Pancreas (tissue), 10 donors: ENCODE results near the gene ANO10. TPM values are rescaled to one million over a fixed set of nuclear protein-coding genes. Genes with fewer than 3 reads are reported as not detected.

Experiments
- ATAC-seq, 4 donors: fragments of 200-7000 bp; cut with Tn5 transposase; one replicate each; pipeline versions ENCODE4 v1.8.0 to v1.9.1; 2020; ENCODE audit warnings: mild to moderate bottlenecking in 4 of 4, moderate library complexity in 4 of 4
- DNase-seq, 6 donors: peaks; one replicate each; pipeline ENCODE4 v3.0.0-alpha.2; 2020
- FAIRE-seq: peaks from 2 replicates; lab custom pipeline; 2012; peaks lifted over from hg19 to GRCh38; lab: Jason Lieb, UNC
- H3K27ac ChIP-seq, 4 donors: fragments of 200-600 bp; sonication (generic); 1 replicate in 3 of 4; 2 replicates in 1 of 4; pipeline versions ENCODE4 v1.5.0 to v1.8.0; 2020
- H3K27me3 ChIP-seq, 4 donors: fragments of 200-600 bp; one replicate each; pipeline ENCODE4 v1.8.0; 2021
- H3K36me3 ChIP-seq, 3 donors: fragments of 200-600 bp; sonication (generic) in 1 of 3; one replicate each; pipeline versions ENCODE4 v1.5.0 to v1.8.0; 2020 to 2021
- H3K4me1 ChIP-seq, 3 donors: fragments of 200-600 bp; one replicate each; pipeline ENCODE4 v1.8.0; 2021
- H3K4me3 ChIP-seq, 4 donors: fragments of 200-600 bp; sonication (generic) in 2 of 4; one replicate each; pipeline versions ENCODE4 v1.5.0 to v1.8.0; 2020 to 2021
- H3K9me3 ChIP-seq, 4 donors: fragments of 200-600 bp; one replicate each; pipeline ENCODE4 v1.8.0; 2021
- CTCF ChIP-seq, 4 donors: fragments of 200-600 bp; sonication (generic) in 3 of 4; IDR thresholded peaks; one replicate each; pipeline versions ENCODE4 v1.5.0 to v1.8.0; 2021; ENCODE audit warnings: antibody characterized with exemption in 4 of 4
- WGBS, 2 donors: extraction: QIAGEN DNeasy Blood & Tissue Kit; methylation state at CpG; one replicate each; pipeline ENCODE4 v1.1.7; 2013; 5-methylcytosine and 5-hydroxymethylcytosine counted together
- intact Hi-C, 3 donors: fragments of 100-400 bp; cut with DNase I; formaldehyde crosslinking; loops; one replicate each; pipeline versions ENCODE4 v1.11.1 to v1.14.2; 2022
- polyA plus RNA-seq, 2 donors: library from polyadenylated mRNA; stranded (reverse); fragments of 200-250 nt; gene quantifications; one replicate each; pipeline ENCODE4 v1.2.3, GENCODE V29; 2013
- total RNA-seq, 6 donors: library from RNA; stranded (reverse); fragmentation: NEBNext Ultra II Directional in 4 of 6; extraction: Animal tissue kit (Norgen Biotek cat#: 25700) in 4 of 6; gene quantifications; one replicate each; pipeline versions ENCODE4 v1.2.1 to v1.2.4, GENCODE V29; 2021 to 2023
- donor health status: healthy with polysubstance abuse.
- donor health status: DM: no; HTN: no; CAD: no; lungs with moderate emphysema.
- donor health status: DM: no; HTN: no; CAD: no.
- donor health status: control.
- donor health status: control.
- donor health status: Bipolar disorder and iron deficiency.
- donor health status: DM: yes; HTN: yes; CAD: no.
- donor health status: DM: no; HTN: no; CAD: no.
- donor health status: DM: no; HTN: no; CAD: no.
- donor health status: DM: yes; HTN: yes; CAD: no.

The ANO10 gene
- total and polyA plus RNA-seq, 8 donors = 7.2 to 17.6 (median 10.1) TPM

- Histone ChIP-seq H3K27ac (no peak overlapping the region), H3K27me3 (no peaks in the 10 kb centered on the region), H3K9me3 (no peaks in the 10 kb centered on the region), H3K4me3 (no peak overlapping the region), H3K4me1 (no peaks in the 10 kb centered on the region), H3K36me3 (no peaks in the 10 kb centered on the region)
- intact Hi-C loops = no loop called here
- FAIRE-seq = no peak
- WGBS, 2 donors = 68 to 79% methylated on average over 7 of the region's 7 CpGs
- TF ChIP-seq CTCF (IDR thresholded peaks at IDR 0.05) = no peak
- DNase-seq = no peak
- no peak for ATAC-seq
Observed at GRCh38 chr3:43632986-43633385, 11.2 kb upstream of the ANO10 start.

DNA sequence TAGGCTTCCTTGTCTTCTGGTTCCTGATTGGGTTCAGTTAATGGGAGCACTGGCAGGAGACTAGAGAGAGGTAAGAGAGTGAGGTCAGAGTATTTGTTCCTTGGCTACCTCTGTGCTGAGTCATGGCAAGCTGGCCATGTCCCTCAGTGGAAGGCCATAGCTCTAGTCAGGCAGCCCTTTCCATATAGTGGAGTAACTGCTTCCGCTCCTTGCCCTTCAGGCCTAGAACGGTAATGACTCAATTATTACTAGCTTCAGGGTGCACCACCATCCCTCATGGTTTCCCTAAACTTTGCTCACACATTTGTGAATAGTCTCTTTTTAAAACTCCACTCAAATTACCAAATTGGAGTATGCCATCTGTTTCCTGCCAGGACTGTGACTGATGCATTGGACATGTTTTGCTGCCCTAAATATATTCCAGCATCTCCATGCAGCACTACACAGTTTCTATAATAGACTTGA, 10.5 kb upstream of the ANO10 start:
- TF ChIP-seq CTCF (IDR thresholded peaks at IDR 0.05) = no peak
- no peak for FAIRE-seq
- no peaks in the 10 kb centered on the region for H3K27me3 ChIP-seq
- no peaks in the 10 kb centered on the region for H3K36me3 ChIP-seq
- H3K4me3 ChIP-seq = no peak overlapping the region
- no peaks in the 10 kb centered on the region for H3K4me1 ChIP-seq
- DNase-seq = no peak
- no peaks in the 10 kb centered on the region for H3K9me3 ChIP-seq
- no peak overlapping the region for H3K27ac ChIP-seq
- intact Hi-C loops = no loop called here
- ATAC-seq = peak in 1 of 4 donors; percentile 24
- WGBS, 2 donors = 88 to 90% methylated on average over 2 of the region's 2 CpGs

- Histone ChIP-seq H3K36me3 (no peaks in the 10 kb centered on the region), H3K27me3 (no peaks in the 10 kb centered on the region), H3K4me1 (no peaks in the 10 kb centered on the region), H3K27ac (no peak overlapping the region), H3K4me3 (no peak overlapping the region), H3K9me3 (no peaks in the 10 kb centered on the region)
- intact Hi-C loops = no loop called here
- FAIRE-seq (no peak), DNase-seq (no peak), ATAC-seq (no peak)
- no peak for TF ChIP-seq CTCF (IDR thresholded peaks at IDR 0.05)
- WGBS, 2 donors = 83 to 96% methylated on average over 1 of the region's 1 CpG
Observed at GRCh38 chr3:43629741-43630140, 7.9 kb upstream of the ANO10 start.

DNA sequence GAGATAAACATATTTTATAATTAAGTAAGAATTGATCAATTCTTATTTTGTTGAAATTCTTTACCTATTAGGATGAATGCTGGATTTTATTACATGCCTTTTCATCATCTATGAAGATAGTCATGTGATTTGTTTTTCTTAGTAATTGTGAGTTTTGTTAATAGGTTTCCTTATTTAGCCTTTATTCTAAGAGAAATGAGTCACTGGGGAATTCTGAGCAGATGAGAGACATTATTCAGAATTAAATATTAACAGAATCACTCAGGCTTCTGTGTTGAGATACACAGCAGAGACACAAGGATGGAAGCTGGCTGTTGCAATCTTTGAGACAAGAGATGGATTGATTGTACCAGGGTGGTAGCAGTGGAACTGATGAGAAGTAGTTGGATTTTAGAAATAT, 7.4 kb upstream of the ANO10 start:
- intact Hi-C loops = no loop called here
- Histone ChIP-seq H3K4me3 (no peak overlapping the region), H3K27ac (no peak overlapping the region), H3K9me3 (no peaks in the 10 kb centered on the region), H3K36me3 (no peaks in the 10 kb centered on the region), H3K27me3 (no peaks in the 10 kb centered on the region), H3K4me1 (no peaks in the 10 kb centered on the region)
- no peak for TF ChIP-seq CTCF (IDR thresholded peaks at IDR 0.05)
- FAIRE-seq (no peak), ATAC-seq (no peak), DNase-seq (no peak)

DNA sequence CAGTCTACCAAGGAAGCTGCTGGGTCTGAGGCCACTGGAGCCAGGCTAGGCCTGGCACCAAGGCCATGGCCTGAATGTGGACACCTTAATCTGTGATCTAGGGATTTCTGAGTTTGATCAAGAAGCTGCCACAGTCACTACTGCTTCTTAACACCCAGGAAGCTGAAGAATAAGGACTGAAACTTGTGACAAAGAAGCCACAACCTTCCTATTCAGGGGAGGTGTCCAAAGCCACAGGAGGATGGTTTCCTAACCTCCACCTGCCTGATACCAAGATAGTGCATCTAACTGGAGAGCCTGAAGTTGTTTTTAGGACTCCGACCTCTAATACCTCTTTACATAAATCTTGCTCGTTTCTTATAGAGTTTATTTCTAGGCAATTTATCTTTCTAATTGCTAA, 5.5 kb upstream of the ANO10 start:
- WGBS, 2 donors = 76% methylated on average over 2 of the region's 2 CpGs

More for the DNA sequence above, 5.5 kb upstream of the ANO10 start:
- Histone ChIP-seq H3K27me3 (no peaks in the 10 kb centered on the region), H3K4me3 (no peak overlapping the region), H3K27ac (no peak overlapping the region), H3K4me1 (peaks cover 0 to 3% (median 0%) of the 10 kb centered on the region in 3 donors), H3K36me3 (no peaks in the 10 kb centered on the region), H3K9me3 (no peaks in the 10 kb centered on the region)
- TF ChIP-seq CTCF (IDR thresholded peaks at IDR 0.05) = no peak
- ATAC-seq (no peak), FAIRE-seq (no peak), DNase-seq (no peak)
- intact Hi-C loops = no loop called here
